T47D (cell line): ENCODE measurements around the gene TADA2B.

Experiments used
- DNase-seq, 2 experiments: peaks; one replicate each; pipeline versions ENCODE4 v3.0.0 to v3.0.0-alpha.2; 2011 to 2012; ENCODE audit warnings: low read depth in 1 of 2, low spot score in 1 of 2
- JUND ChIP-seq: IDR thresholded peaks from 2 replicates; pipeline ENCODE4 v1.6.1; 2012; ENCODE audit warnings: low read depth
- in situ Hi-C: cut with HindIII; loops from 2 replicates; pipeline ENCODE4 v1.10.0; 2016; ENCODE audit warnings: low sequenced_read_pairs, low pct_unique_long_range_greater_than_20kb

The TADA2B gene

GRCh38 chr4:7043284-7044136, at the start of gene TADA2B:
TADA2B (plus strand) TSS chr4:7043372; CDS start chr4:7043580, 208 bp downstream.
- TF ChIP-seq JUND = no peak
- in situ Hi-C loops = no loop called here
- no peak for DNase-seq

GRCh38 chr4:6996481-6996880, 46.7 kb upstream of the TADA2B start:
- in situ Hi-C loops = no loop called here
- no peak for TF ChIP-seq JUND
- DNase-seq = no peak

DNA sequence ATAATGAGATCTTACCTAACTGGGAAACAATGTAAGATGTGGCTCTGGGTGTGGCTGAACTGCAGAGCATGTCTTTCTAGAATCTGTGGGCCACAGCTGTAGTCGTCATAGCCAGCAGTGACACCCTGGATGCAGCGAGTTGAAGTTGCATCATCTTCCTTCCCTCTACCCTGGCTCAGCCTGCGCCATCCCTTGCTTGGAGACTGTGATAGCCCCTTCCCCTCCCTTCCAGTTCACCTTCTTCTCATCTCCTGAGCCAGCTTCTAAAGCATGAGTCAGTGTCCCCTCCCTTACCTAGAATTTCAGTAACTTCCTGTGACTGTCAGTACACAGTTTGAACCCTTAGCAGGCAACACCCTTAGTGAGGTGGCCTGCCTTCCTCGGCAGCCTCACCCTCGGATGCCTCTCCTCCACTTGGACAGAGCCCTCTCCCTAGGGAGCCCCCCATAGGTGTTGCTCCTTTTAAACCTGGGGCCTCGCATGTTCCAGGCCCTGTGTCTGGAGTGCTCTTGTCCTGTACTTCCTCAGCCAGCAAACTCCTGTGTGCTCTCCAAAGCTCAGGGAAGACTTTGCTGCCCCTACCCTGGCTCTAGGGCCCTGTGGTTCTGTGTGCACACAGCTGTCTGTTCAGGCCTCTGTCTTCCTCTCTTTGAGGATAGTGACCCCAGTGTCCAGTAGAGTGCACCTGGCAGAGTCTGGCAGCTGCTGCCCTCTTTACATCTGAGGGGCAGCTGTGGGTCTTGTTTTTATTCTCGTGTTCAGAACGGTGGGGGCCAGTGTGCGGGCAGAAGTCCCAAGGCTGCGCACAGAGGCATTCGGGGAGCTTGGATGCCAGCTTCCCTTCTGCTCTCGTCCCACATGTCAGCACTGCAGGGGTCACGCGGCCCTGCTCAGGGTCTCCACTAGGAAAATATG, 43.7 kb upstream of the TADA2B start:
- no peak for DNase-seq
- in situ Hi-C loops = no loop called here
- TF ChIP-seq JUND = no peak

DNA sequence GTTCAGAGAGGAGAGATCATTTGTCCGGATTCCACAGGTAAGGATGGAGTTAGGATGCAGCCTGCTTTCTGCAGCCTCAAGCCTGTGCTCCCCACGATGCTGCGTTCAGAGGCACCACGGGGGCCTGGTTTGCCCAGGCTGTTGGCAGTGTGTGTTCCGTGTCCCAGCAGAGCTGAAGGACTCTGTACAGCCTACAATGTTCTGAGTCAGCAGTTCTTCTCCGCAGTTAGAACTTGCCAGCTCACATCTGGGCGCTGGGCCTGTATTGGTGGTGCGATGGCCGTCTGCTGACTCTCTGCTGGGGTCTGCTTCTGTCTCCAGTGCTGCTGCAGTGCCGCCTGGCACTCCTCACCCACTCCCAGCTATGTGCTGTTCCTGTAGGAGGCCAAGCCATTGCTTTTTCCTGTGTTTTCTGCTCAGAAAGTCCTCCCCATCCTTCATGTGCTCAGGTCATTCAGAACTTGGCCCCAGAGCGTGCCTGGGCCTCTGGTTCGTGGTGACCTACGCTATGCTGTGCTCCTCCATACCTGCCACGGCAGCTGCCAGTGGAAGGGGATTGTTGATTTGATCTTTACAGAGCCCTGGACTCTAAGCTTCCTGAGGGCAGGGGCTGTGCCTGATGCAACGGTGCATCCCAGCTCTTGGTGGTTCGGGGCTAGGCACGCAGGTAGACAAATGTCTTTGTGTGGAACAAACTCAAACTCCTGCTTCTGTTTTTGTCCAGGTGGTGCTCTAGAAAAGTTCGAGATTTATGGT, 42.6 kb upstream of the TADA2B start:
- DNase-seq = no peak
- in situ Hi-C loops = no loop called here
- TF ChIP-seq JUND = no peak

- no peak for DNase-seq
- no peak for TF ChIP-seq JUND
- in situ Hi-C loops = no loop called here
Observed at GRCh38 chr4:7001271-7001670, 41.9 kb upstream of the TADA2B start.

GRCh38 chr4:7002336-7002735, 40.8 kb upstream of the TADA2B start:
- in situ Hi-C loops = no loop called here
- no peak for TF ChIP-seq JUND
- no peak for DNase-seq

DNA sequence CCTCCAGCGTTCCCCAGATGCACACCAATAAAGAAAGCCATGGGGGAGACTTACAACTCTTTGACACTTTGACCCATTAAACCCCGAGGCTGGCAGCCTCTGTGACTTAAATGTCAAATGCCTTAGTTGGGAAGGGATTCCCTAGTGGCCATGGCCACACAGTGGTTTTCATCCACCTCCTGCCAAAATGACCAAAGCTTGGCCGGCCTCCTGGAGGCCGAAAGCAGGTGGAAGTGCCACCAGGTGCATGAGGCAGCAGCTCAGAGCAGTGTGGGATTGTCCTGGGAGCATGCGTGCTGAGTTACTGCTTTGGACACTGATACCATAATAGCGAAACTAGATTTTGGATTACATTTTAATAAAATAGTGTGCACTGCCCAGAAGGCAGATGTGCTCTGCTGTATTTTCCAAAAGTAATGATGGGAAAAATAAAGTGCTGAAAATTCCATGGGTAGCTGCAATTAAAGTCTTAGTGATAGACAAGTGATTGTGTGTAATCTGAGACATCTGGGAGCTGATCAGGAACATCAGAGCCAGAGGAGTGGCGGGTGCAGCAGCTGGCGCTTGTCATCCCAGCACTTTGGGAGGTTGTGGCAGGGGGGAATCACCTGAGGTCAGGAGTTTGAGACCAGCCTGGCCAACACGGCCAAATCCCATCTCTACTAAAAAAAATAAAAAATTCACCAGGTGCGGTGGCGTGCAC, 39.8 kb upstream of the TADA2B start:
- in situ Hi-C loops = no loop called here
- DNase-seq = no peak
- no peak for TF ChIP-seq JUND

GRCh38 chr4:7003879-7004240, 39.3 kb upstream of the TADA2B start:
- TF ChIP-seq JUND = no peak
- in situ Hi-C loops = no loop called here
- no peak for DNase-seq

DNA sequence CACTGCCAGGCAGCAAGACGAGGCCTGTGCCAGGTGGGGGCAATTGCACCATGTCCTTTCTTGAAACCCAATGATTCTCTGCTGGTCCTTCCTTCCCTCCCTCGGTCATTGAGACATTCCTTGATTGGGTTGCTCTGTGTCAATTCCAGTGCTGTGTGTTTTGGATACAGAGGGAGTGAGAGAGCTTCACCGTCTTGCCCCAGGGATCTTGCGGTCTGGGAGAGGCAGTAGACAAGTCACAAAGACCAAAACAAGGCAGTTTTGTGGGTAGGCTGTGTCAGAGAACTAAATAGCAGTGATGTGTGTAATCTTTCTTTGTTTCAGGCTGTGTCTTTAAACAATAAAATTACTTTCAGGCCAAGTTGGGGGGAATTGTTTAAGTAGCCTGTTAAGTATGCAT, 38.8 kb upstream of the TADA2B start:
- in situ Hi-C loops = no loop called here
- no peak for TF ChIP-seq JUND
- no peak for DNase-seq

DNA sequence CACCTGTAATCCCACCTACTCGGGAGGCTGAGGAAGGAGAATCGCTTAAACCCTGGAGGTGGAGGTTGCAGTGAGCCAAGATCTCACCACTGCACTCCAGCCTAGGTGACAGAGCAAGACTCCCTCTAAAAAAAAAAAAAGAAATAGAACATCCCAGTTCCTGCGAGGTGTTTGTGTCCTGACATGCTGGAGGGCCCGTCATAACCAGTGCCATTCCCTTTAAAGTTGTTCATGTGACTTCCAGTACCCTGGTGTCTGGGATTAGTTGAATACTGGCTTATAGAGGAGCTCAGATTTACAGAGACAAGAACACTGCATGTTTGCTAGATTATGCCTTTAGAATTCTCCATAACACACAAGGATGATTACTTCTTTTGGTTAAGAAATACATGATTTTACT, 37.6 kb upstream of the TADA2B start:
- no peak for TF ChIP-seq JUND
- in situ Hi-C loops = no loop called here
- no peak for DNase-seq

DNA sequence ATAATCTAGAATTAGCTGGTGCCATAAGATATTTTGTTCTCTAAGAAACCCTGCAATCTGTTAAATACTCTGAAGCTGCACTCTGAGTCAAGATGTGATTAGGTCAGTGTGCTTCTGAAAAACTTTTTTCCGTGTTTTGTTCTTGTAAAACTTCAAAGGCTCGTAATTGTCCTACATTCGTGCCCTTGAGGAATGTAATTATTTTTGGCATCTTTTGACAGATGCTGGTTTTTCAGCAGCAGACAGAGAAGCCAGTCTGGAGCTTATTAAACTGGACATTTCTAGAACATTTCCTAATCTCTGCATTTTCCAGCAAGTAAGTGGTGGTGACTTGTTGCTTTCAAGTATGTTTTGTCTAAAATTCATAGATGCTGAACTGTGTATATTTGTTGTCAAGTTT, 36.8 kb upstream of the TADA2B start:
- no peak for TF ChIP-seq JUND
- in situ Hi-C loops = no loop called here
- DNase-seq = no peak

GRCh38 chr4:7007142-7007907, 35.8 kb upstream of the TADA2B start:
- no peak for TF ChIP-seq JUND
- no peak for DNase-seq
- in situ Hi-C loops = no loop called here
